ENCODE results near the gene ICA1. TPM values are rescaled to one million over a fixed set of nuclear protein-coding genes. Genes with fewer than 3 reads are reported as not detected.

Gene ICA1
- polyA plus RNA-seq, 10 donors: 3.5 to 12.3 (median 6.5) TPM

Other genes with a start within 250 kb of the ICA1 start
- gene NXPH1, start 171.4 kb upstream of the ICA1 start, polyA plus RNA-seq (ENCODE audit: insufficient read length in 10 of 10): under 1 TPM in 1 of 10 donors, not detected in 9; 0.10 TPM